Measurements from ENCODE around the gene ATP9B. TPM values are rescaled to one million over a fixed set of nuclear protein-coding genes. Genes with fewer than 3 reads are reported as not detected.
"Not testable (repeated sequence)": the region's sequence is repeated elsewhere in the genome, so short reads cannot be mapped to it uniquely, and the experiment has no call there.

The ATP9B gene
- polyA plus RNA-seq, 4 donors: 4.3 to 19.6 (median 12.2) TPM

DNA sequence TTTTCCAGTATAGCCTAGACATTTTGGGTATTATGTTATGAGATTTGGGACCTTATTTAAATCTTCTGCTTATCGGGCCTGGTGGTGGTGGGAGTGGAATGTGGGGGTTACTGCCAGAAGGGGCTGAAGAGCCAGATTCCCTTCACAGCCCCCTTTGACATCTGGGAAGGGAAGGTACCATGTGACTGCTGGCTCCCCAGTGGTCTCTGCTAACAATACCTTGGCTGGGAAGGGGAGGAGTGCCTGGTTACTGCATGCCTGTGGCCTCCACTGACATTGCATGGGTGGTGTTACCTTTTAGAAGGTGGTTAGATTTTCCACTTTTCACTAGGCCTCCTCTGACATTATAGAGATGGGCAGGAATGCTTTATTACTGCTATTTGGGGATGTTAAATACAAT lies 8.0 kb downstream of the ATP9B start:
- 81 to 95% (median 95%) methylated on average over 1 of the region's 1 CpG for WGBS, 3 donors
- H3K36me3 ChIP-seq (ENCODE audit: control insufficient read depth in 3 of 3, insufficient read depth in 2 of 3, low read depth in 1 of 3, low read length in 3 of 3): peaks cover 0 to 8% (median 0%) of the 10 kb centered on the region in 3 donors
- H3K27ac ChIP-seq (ENCODE audit: low read depth in 1 of 3, low read length in 2 of 3): no peak overlapping the region
- H3K4me3 ChIP-seq (ENCODE audit: low read depth in 1 of 3, low read length in 3 of 3): no peak overlapping the region
- no peak for FAIRE-seq
- no peaks in the 10 kb centered on the region for H3K4me1 ChIP-seq (ENCODE audit: control insufficient read depth in 3 of 3, insufficient read depth in 2 of 3, low read depth in 1 of 3, low read length in 2 of 3)
- H3K27me3 ChIP-seq (ENCODE audit: control insufficient read depth in 3 of 3, insufficient read depth in 3 of 3, low read length in 3 of 3): no peaks in the 10 kb centered on the region
- H3K9me3 ChIP-seq (ENCODE audit: control insufficient read depth in 2 of 2, insufficient read depth in 1 of 2, low read depth in 1 of 2, low read length in 1 of 2): peaks cover 0 to 16% of the 10 kb centered on the region in 2 donors
- no peak for DNase-seq

DNA sequence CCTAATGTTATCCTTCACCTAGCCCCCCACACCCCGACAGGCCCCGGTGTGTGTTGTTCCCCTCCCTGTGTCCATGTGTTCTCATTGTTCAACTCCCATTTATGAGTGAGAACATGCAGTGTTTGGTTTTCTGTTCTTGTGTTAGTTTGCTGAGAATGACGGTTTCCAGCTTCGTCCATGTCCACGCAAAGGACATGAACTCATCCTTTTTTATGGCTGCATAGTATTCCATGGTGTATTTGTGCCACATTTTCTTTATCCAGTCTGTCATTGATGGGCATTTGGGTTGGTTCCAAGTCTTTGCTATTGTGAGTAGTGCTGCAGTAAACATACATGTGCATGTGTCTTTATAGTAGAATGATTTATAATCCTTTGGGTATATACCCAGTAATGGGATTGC lies 9.6 kb downstream of the ATP9B start:
- not testable (repeated sequence) for H3K27ac ChIP-seq (ENCODE audit: low read depth in 1 of 3, low read length in 2 of 3); DNase-seq; FAIRE-seq; H3K4me1 ChIP-seq (ENCODE audit: control insufficient read depth in 3 of 3, insufficient read depth in 2 of 3, low read depth in 1 of 3, low read length in 2 of 3); H3K27me3 ChIP-seq (ENCODE audit: control insufficient read depth in 3 of 3, insufficient read depth in 3 of 3, low read length in 3 of 3); H3K4me3 ChIP-seq (ENCODE audit: low read depth in 1 of 3, low read length in 3 of 3)
- peaks cover 0 to 20% of the 10 kb centered on the region in 2 donors for H3K9me3 ChIP-seq (ENCODE audit: control insufficient read depth in 2 of 2, insufficient read depth in 1 of 2, low read depth in 1 of 2, low read length in 1 of 2)
- peaks cover 0 to 15% (median 5%) of the 10 kb centered on the region in 3 donors for H3K36me3 ChIP-seq (ENCODE audit: control insufficient read depth in 3 of 3, insufficient read depth in 2 of 3, low read depth in 1 of 3, low read length in 3 of 3)
- WGBS, 3 donors: 96 to 99% (median 98%) methylated on average over 5 of the region's 5 CpGs

DNA sequence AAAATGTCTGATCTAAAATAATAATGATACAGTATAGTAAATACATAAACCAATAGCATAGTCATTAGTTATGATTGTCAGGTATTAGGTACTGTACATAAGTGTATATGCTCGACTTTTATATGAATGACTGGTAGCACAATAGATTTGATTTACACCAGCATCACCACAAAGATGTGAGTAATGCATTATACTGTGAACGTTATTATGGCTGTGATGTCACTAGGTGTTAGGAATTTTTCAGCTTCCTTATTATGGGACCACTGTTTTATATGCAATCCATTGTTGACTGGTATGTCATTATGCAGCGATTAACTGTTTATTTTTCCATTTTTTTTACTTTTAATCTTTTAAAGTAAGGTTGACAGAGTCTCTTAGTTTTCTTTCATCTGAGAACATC lies 23.7 kb downstream of the ATP9B start:
- FAIRE-seq: no peak

DNA sequence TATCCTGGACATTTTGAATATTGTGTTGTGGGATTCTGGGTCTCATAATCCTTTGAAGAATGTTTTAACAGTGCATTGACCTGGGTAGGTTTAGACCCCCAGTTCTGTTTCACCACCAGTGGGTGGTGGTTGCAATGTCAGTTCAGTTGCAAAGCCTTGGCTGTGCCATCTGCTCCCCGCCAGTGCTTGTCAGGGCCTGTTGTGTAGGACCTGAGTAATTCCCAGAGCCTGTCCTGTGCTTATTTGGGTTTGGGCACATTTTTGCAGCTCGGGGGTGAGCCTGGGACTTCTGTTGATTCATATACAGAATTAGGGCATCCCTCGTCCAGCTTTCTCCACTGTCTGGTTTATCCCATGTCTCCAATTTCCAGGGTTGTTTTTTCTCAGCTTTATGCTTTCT lies 24.8 kb downstream of the ATP9B start:
- WGBS, 3 donors: 81 to 92% (median 88%) methylated on average over 3 of the region's 3 CpGs
- H3K4me3 ChIP-seq (ENCODE audit: low read depth in 1 of 3, low read length in 3 of 3): no peak overlapping the region
- no peaks in the 10 kb centered on the region for H3K27me3 ChIP-seq (ENCODE audit: control insufficient read depth in 3 of 3, insufficient read depth in 3 of 3, low read length in 3 of 3)
- FAIRE-seq (no peak), DNase-seq (no peak)
- H3K4me1 ChIP-seq (ENCODE audit: control insufficient read depth in 3 of 3, insufficient read depth in 2 of 3, low read depth in 1 of 3, low read length in 2 of 3): no peaks in the 10 kb centered on the region
- peaks cover 0 to 5% (median 0%) of the 10 kb centered on the region in 3 donors for H3K36me3 ChIP-seq (ENCODE audit: control insufficient read depth in 3 of 3, insufficient read depth in 2 of 3, low read depth in 1 of 3, low read length in 3 of 3)
- H3K27ac ChIP-seq (ENCODE audit: low read depth in 1 of 3, low read length in 2 of 3): no peak overlapping the region
- H3K9me3 ChIP-seq (ENCODE audit: control insufficient read depth in 2 of 2, insufficient read depth in 1 of 2, low read depth in 1 of 2, low read length in 1 of 2): peaks cover 0 to 3% of the 10 kb centered on the region in 2 donors

More for the DNA sequence above, 23.7 kb downstream of the ATP9B start:
- H3K4me3 ChIP-seq (ENCODE audit: low read depth in 1 of 3, low read length in 3 of 3): no peak overlapping the region
- DNase-seq: no peak
- peaks cover 0 to 5% (median 0%) of the 10 kb centered on the region in 3 donors for H3K36me3 ChIP-seq (ENCODE audit: control insufficient read depth in 3 of 3, insufficient read depth in 2 of 3, low read depth in 1 of 3, low read length in 3 of 3)
- H3K27me3 ChIP-seq (ENCODE audit: control insufficient read depth in 3 of 3, insufficient read depth in 3 of 3, low read length in 3 of 3): no peaks in the 10 kb centered on the region
- peaks cover 0 to 6% of the 10 kb centered on the region in 2 donors for H3K9me3 ChIP-seq (ENCODE audit: control insufficient read depth in 2 of 2, insufficient read depth in 1 of 2, low read depth in 1 of 2, low read length in 1 of 2)
- WGBS, 3 donors: 81 to 87% (median 87%) methylated on average over 3 of the region's 3 CpGs
- H3K4me1 ChIP-seq (ENCODE audit: control insufficient read depth in 3 of 3, insufficient read depth in 2 of 3, low read depth in 1 of 3, low read length in 2 of 3): no peaks in the 10 kb centered on the region
- no peak overlapping the region for H3K27ac ChIP-seq (ENCODE audit: low read depth in 1 of 3, low read length in 2 of 3)

DNA sequence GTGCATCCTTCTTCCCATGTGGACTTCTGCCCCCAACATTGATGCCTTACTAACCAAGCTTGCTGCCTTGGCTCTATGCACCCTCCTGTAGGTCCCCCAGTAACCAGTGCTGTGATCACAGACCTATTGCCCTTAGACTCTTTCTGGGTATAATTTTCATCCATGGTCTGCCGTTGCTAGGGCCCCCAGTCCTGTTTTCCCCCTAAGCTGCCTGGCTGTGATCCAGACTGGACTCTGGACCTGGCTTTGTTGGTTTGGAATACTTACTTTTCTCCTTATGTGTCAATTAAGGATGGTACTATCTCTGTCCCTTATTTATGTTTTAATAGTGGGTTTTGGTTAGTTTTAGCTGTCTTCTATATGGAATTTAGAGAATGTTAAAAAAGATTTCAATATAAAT lies 26.0 kb downstream of the ATP9B start:
- 10 to 49% (median 41%) methylated on average over 1 of the region's 1 CpG for WGBS, 3 donors
- peaks cover 0 to 3% (median 0%) of the 10 kb centered on the region in 3 donors for H3K36me3 ChIP-seq (ENCODE audit: control insufficient read depth in 3 of 3, insufficient read depth in 2 of 3, low read depth in 1 of 3, low read length in 3 of 3)
- H3K4me3 ChIP-seq (ENCODE audit: low read depth in 1 of 3, low read length in 3 of 3): no peak overlapping the region
- no peaks in the 10 kb centered on the region for H3K9me3 ChIP-seq (ENCODE audit: control insufficient read depth in 2 of 2, insufficient read depth in 1 of 2, low read depth in 1 of 2, low read length in 1 of 2)
- no peaks in the 10 kb centered on the region for H3K4me1 ChIP-seq (ENCODE audit: control insufficient read depth in 3 of 3, insufficient read depth in 2 of 3, low read depth in 1 of 3, low read length in 2 of 3)
- no peak overlapping the region for H3K27ac ChIP-seq (ENCODE audit: low read depth in 1 of 3, low read length in 2 of 3)
- FAIRE-seq: no peak
- no peaks in the 10 kb centered on the region for H3K27me3 ChIP-seq (ENCODE audit: control insufficient read depth in 3 of 3, insufficient read depth in 3 of 3, low read length in 3 of 3)
- no peak for DNase-seq

DNA sequence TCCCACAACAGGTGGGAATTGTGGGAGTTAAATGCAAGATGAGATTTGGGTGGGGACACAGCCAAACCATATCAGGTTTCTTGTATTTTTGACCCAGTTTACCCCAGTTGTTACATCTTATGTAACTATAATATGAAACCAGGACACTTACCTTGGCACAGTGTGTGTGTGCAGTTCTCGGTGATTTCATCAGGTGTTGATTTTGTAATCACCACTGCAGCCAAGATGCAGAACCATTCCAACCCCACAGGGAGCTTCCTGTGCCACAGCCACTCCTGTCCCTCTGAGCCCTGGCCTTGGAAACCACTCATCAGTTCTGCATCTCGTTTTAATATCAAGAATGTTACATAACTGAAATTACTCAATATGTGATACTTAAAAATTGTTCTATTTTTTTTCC lies 31.8 kb downstream of the ATP9B start:
- H3K27ac ChIP-seq (ENCODE audit: low read depth in 1 of 3, low read length in 2 of 3): no peak overlapping the region
- FAIRE-seq (no peak), DNase-seq (no peak)
- WGBS, 3 donors: 84 to 92% (median 85%) methylated on average over 2 of the region's 2 CpGs
- no peak overlapping the region for H3K4me3 ChIP-seq (ENCODE audit: low read depth in 1 of 3, low read length in 3 of 3)
- H3K27me3 ChIP-seq (ENCODE audit: control insufficient read depth in 3 of 3, insufficient read depth in 3 of 3, low read length in 3 of 3): no peaks in the 10 kb centered on the region
- H3K4me1 ChIP-seq (ENCODE audit: control insufficient read depth in 3 of 3, insufficient read depth in 2 of 3, low read depth in 1 of 3, low read length in 2 of 3): no peaks in the 10 kb centered on the region
- peaks cover 0 to 5% of the 10 kb centered on the region in 2 donors for H3K9me3 ChIP-seq (ENCODE audit: control insufficient read depth in 2 of 2, insufficient read depth in 1 of 2, low read depth in 1 of 2, low read length in 1 of 2)
- H3K36me3 ChIP-seq (ENCODE audit: control insufficient read depth in 3 of 3, insufficient read depth in 2 of 3, low read depth in 1 of 3, low read length in 3 of 3): peaks cover 0 to 8% (median 0%) of the 10 kb centered on the region in 3 donors

DNA sequence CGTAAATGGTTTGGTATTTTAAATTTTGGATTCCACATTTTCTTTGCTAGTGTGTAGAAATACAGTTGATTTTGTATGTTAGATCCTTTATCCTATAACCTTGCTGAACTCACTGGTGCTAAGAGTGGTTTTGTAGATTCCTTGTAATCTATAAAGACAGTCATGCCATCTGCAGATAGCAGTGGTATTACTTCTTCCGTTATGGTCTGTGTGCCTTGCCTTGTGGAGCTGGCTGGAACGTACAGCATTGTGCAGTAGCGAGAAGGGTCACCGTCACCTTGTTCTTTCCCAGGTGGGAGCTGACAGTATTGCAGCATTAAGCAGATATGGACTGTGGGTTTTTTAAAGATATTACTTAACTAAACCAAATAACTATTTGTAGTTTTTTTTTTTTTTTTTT lies 33.7 kb downstream of the ATP9B start:
- FAIRE-seq: no peak
- Histone ChIP-seq H3K27me3 (ENCODE audit: control insufficient read depth in 3 of 3, insufficient read depth in 3 of 3, low read length in 3 of 3) (no peaks in the 10 kb centered on the region), H3K4me1 (ENCODE audit: control insufficient read depth in 3 of 3, insufficient read depth in 2 of 3, low read depth in 1 of 3, low read length in 2 of 3) (no peaks in the 10 kb centered on the region), H3K36me3 (ENCODE audit: control insufficient read depth in 3 of 3, insufficient read depth in 2 of 3, low read depth in 1 of 3, low read length in 3 of 3) (peaks cover 0 to 10% (median 2%) of the 10 kb centered on the region in 3 donors), H3K27ac (ENCODE audit: low read depth in 1 of 3, low read length in 2 of 3) (no peak overlapping the region), H3K4me3 (ENCODE audit: low read depth in 1 of 3, low read length in 3 of 3) (no peak overlapping the region), H3K9me3 (ENCODE audit: control insufficient read depth in 2 of 2, insufficient read depth in 1 of 2, low read depth in 1 of 2, low read length in 1 of 2) (peaks cover 0 to 5% of the 10 kb centered on the region in 2 donors)
- WGBS, 3 donors: 97 to 98% (median 98%) methylated on average over 5 of the region's 5 CpGs
- DNase-seq: no peak

DNA sequence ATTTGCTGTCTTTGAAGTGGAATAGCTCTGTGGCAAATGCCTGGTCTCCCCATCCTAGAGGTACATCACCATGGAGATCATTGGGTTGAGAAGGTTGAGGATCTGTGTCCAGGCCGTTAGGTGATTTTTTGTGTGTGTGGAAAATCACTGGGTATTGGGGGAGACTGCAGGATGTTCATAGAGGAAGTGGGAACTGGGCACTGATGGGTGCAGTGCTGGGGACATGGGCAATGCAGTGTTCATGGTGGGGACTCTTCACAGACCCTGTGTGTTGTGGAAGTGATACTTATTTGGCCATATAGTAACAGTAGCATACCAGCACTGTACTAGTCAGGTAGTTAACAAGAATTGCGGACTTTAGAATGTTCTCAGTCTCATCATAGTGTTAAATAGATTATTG lies 34.9 kb downstream of the ATP9B start:
- Histone ChIP-seq H3K27me3 (ENCODE audit: control insufficient read depth in 3 of 3, insufficient read depth in 3 of 3, low read length in 3 of 3) (no peaks in the 10 kb centered on the region), H3K36me3 (ENCODE audit: control insufficient read depth in 3 of 3, insufficient read depth in 2 of 3, low read depth in 1 of 3, low read length in 3 of 3) (peaks cover 0 to 10% (median 2%) of the 10 kb centered on the region in 3 donors), H3K4me1 (ENCODE audit: control insufficient read depth in 3 of 3, insufficient read depth in 2 of 3, low read depth in 1 of 3, low read length in 2 of 3) (no peaks in the 10 kb centered on the region), H3K27ac (ENCODE audit: low read depth in 1 of 3, low read length in 2 of 3) (no peak overlapping the region), H3K4me3 (ENCODE audit: low read depth in 1 of 3, low read length in 3 of 3) (no peak overlapping the region), H3K9me3 (ENCODE audit: control insufficient read depth in 2 of 2, insufficient read depth in 1 of 2, low read depth in 1 of 2, low read length in 1 of 2) (peaks cover 0 to 5% of the 10 kb centered on the region in 2 donors)
- 86 to 94% (median 88%) methylated on average over 2 of the region's 2 CpGs for WGBS, 3 donors
- no peak for FAIRE-seq
- DNase-seq: no peak

DNA sequence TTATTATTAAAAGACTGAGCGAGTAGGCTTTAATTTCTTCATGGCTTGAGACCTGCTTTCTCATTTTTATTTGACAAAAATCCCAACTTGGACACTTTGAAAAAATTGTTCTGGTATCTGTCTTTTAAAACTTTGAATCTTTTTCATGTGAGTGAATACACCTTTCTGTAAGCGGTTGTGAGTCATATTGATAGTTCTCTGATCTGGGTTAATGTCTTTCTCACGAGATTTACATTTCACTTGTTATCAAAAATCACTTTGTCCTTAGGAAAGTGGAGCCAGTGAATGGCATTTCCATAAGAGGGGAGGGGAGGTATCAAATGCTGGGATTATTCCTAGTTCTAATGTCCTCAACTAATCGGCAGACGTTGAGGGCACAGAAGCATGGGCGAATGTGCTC lies 36.3 kb downstream of the ATP9B start:
- Histone ChIP-seq H3K4me3 (ENCODE audit: low read depth in 1 of 3, low read length in 3 of 3) (no peak overlapping the region), H3K27me3 (ENCODE audit: control insufficient read depth in 3 of 3, insufficient read depth in 3 of 3, low read length in 3 of 3) (no peaks in the 10 kb centered on the region), H3K27ac (ENCODE audit: low read depth in 1 of 3, low read length in 2 of 3) (no peak overlapping the region), H3K4me1 (ENCODE audit: control insufficient read depth in 3 of 3, insufficient read depth in 2 of 3, low read depth in 1 of 3, low read length in 2 of 3) (no peaks in the 10 kb centered on the region), H3K36me3 (ENCODE audit: control insufficient read depth in 3 of 3, insufficient read depth in 2 of 3, low read depth in 1 of 3, low read length in 3 of 3) (peaks cover 0 to 10% (median 2%) of the 10 kb centered on the region in 3 donors), H3K9me3 (ENCODE audit: control insufficient read depth in 2 of 2, insufficient read depth in 1 of 2, low read depth in 1 of 2, low read length in 1 of 2) (peaks cover 0 to 5% of the 10 kb centered on the region in 2 donors)
- DNase-seq (no peak), FAIRE-seq (no peak)
- WGBS, 3 donors: 88 to 93% (median 90%) methylated on average over 6 of the region's 6 CpGs

Data from small intestine (tissue), 7 donors.